CD4-positive, alpha-beta T cell treated with Interleukin-15 for 1 hour (primary cell): ENCODE results near the gene FAM181A.

Source experiments
- DNase-seq: peaks from one replicate; pipeline ENCODE4 v3.0.0-alpha.2; 2020

FAM181A gene

DNA sequence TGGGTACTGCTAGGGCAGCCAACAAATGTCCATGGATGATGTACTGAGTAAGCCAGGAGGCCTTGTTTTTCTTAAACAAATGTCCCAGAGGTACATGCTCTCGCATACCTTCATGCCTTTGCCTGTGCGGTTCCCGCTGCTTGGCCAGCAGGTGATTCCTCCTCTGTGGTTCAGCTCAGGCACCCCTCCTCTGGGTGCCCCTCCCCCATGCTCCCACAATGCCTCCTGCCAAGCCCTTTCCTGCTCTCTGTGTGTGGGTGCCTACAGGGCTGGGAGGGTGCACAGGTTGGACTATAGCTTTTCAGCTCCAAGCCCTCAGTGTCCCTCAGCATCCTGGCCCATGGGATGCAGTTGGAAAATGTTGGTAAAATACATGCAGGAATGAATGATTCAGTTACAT is 25.7 kb downstream of the FAM181A start:
- no peak for DNase-seq

DNA sequence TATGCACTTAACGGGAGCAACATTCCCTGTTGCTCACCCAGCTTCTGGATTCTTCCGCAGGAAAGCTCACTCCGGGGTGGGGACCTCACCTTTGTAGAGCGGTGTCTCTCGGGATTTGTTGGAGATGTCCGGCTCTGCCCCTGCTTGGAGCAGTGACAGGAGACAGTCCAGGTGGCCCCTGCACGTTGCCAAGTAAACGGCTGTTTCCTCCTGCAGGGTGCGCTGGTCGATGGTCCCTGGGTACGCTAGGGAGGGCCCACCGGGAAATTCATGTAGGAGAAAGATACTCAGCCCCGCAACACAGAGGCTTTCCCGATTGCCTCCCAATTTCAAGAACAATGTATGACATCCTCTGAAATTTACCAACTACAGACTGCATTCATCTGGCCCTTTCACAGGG is 26.1 kb downstream of the FAM181A start:
- DNase-seq, result no peak

DNA sequence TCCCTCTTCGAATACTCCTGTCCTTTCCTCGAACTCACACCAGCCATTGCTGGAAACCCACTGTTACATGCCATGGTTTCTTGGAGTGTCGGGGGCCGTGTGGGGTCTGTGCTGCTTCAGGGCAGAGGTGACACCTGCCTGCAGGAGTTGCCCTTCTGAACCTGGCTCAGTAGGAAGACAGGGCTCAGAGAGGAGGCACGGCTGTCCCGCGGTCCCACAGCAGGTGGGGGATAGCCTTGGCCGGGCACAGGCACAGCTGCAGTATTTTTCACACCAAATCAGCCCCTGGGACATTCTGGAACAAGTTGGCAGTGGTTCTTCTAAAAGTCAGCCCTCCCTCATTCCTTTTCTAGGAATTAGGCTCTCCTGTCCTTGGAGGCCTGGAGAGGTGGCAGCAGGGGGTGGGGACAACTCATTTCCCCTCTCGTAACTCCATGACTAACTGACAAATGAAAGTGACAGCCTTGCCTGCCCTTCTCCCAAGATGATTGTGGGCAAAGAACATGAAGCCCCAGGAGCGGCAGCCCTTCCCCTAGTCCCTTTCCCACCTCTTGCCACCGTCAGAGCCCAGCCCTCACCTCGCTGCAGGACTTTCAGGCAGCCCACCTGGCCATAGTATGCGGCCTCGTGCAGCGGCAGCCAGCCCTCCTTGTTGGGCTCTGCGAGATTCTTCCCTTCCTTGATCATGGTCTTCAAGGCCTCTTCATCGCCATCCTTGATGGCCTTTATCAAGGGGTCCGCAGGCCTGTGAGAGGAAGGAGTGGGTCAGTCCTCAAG is 26.8 kb downstream of the FAM181A start:
- no peak for DNase-seq

DNA sequence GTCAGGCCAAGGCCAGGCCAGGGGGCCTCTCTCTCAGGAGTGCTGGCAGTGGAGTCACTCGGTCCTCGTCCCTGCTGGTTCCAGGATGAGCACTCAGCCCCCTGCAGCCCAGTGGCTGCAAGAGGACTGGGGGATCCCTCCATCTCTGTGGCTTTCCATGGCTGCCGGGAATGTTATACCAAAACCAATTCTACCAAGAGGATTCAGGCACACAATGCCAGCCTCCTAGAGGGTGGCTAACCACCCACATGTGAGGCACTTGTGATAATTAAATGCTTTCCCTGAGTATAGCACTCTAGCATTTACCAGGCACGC is 27.3 kb downstream of the FAM181A start:
- no peak for DNase-seq

DNA sequence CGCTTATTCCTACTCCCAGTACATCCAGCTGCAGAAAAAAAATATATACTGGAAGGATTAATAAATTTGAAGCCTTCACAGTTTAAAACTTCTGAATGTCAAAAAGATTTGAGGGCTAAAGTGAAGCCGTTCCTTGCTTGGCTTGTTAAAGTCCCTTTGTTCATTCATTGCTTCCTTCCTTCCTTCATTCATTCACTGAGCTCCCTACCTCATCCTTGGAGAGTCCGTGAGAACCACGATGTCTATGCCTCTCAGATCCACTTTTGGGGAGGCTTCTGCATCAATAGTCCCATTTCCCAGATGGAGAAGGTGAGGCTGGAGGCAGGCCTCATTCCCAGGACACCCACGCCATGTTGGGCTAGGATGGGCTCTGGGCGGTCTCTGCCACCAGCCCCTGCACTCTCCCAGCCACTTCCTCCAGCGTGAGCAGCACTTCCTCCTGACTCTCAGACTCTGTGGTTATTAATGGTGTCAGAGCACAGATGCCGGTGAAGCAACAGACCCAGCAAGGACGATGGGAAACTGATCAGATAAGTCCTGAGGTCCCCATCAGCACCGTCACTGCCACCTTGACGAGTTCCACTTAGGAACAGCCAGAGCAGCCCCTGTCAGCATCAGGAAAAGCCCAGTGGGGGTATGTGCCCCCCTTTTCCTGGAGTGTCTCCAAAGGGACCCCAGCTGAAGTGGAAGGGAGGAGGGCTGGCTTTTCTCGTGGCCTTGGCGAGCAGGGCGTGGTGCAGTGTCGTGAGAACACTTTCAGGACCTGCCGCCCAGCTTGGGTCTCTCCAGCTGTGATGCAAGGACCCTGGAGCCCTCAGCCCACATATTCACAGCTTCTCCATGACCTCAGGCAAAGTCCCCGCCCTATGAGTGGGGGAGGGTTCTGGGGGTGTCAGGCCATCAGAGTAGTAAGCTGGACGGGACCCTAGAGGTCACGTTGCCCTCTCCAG is 28.0 kb downstream of the FAM181A start:
- peak; percentile 76 for DNase-seq

DNA sequence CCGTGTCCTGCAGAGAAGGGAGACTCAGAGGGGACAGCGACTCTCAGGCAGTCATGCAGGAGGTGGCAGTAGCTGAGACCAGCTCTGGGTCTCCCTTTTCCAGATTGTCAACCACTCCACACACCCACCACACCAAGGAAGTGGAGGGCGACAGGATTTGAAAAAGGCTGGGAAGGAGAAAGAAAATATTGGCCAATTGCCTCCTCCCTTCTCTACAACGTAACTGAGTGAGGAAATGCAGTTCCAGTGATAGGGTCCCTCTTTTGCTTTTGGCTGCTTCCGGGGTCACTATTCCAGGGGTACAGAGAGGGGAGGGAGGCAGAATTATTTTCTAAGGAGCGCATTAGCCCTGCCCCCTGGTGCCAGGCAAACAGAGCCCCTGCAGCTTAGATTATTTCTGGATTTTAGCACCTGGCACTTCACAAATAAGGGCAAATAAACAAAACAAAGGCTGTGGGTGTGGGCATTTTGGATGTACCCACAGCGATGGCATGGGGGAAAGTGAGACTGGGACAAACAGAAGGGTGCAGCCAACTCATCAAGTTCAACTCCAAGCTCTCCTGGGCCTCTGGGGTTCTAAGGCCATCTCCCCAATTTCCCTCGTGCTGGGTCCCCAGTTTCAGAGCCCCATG is 28.8 kb downstream of the FAM181A start:
- no peak for DNase-seq

DNA sequence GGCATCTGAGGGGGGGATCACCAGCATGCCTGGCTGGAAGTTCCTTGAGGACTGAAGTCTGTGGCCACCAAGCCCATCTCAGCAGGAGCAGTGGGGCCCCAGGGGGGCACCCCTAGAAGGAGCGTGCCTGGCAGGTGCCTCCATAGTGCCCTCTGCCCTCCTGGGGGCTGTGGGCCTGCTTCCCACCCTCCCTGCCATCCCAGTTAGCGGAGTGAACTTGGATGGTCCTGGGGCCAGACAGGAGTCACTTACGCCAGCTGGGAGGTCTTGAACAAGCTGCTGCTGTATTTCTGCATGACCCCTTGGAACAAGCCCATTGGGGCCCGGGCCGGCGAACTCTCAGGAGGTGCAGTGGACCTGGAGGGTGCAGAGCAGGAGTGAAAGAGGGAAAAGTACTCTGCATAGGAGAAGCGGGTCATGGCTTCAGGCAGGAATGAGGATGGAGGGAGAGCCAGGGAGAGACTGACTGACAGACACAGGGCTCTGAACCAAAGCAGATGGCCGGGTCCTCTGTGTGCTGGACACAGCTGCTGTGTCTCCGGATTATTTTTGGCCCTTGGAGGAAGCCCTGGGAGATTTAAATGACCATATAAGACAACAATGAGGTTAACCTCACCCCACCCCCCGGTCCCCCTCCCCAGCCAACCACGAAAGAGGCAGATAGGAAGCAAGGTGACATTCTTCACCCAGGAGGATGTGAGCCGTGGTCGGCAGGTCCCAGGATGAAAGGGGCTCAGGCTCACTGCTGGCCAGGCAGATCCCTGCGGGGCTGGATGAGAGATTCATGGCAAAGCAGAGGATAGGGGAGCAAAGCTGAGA is 29.6 kb downstream of the FAM181A start:
- no peak for DNase-seq

DNA sequence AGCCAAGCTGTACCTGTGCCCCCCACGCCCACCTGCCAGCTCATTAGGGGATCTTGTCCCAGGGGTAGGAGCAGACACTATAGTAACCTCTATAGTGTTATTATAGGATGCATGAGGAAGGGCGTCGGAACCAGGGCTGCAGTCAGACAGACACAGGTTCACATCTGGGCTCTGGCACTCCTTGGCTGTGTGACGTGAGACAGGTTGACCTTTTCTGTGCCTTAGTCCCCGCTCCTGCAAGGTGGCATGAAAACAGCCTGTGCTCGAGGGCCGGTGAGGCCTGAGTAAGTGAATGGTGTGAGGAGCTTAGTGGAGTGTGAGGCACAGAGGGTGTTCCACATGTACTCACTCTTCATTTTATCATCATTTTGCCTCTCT is 30.2 kb downstream of the FAM181A start:
- no peak for DNase-seq

DNA sequence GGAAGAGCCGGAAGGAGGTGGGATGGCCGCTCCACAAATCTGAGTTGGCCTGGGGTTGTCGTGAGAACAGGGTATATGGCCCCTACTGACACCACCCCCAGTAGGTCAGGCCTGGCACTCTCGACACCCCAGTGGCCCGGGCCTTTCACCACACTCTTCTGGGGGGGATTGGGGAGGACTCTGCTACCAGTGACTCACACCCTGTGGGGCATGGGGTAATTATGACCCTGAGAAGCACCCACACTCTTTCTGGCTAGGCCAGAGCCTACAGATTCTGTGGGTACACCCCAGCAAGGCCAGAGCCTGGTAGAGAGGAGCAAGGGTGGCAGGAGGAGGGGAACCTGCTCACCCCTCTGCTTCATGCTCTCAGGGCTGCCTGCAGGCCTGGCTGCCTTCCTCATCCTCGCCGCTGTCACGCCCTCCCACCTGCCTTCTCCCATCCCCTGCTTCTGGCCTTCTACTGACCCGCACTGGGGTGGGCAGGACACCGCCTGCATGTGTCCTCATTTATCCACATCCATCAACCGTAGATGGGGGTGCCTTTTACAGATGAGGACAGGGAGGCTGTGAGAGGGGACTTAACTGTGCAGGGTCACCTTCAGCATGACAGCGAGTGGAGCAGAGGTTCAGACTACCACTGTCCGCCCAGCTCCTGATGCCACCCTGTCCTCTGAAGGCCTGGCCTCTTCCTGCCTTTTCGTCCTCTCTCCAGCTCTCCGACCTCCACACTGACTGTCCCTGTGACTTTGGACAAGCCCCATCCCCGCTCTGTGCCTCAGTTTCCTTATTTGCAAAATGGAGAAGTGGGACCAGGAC is 30.8 kb downstream of the FAM181A start:
- no peak for DNase-seq

DNA sequence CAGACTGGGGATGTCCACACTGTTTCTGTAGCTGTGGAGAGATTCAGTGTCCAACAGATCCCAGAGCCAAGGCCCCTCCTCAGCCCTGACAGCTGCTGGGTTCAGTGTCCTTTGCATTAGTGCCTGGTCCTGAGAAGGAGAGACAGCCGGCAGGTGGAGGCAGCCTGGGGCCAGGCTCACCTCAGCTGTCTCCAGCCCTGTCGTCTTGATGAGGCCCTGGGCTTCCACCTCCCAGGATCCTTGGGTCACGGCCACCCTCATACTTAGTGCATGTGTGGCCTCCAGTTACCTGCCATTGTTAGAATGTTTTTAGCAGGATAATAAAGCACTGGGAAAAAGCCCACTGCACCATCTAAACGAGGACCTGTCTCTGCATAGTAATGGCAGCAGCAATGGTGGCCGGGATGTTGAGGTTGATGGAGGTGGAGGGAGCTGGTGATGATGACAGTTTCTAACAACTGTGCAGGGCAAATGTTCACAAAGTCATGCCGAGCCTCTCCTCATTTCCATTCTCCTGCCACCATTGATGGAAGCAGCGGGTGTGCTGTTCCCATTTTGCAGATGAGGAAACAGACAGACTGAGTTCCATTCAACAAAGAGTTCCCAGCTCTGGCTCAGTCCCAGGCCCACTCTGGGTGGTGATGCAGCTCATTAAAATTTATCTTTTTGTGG is 31.6 kb downstream of the FAM181A start:
- no peak for DNase-seq

DNA sequence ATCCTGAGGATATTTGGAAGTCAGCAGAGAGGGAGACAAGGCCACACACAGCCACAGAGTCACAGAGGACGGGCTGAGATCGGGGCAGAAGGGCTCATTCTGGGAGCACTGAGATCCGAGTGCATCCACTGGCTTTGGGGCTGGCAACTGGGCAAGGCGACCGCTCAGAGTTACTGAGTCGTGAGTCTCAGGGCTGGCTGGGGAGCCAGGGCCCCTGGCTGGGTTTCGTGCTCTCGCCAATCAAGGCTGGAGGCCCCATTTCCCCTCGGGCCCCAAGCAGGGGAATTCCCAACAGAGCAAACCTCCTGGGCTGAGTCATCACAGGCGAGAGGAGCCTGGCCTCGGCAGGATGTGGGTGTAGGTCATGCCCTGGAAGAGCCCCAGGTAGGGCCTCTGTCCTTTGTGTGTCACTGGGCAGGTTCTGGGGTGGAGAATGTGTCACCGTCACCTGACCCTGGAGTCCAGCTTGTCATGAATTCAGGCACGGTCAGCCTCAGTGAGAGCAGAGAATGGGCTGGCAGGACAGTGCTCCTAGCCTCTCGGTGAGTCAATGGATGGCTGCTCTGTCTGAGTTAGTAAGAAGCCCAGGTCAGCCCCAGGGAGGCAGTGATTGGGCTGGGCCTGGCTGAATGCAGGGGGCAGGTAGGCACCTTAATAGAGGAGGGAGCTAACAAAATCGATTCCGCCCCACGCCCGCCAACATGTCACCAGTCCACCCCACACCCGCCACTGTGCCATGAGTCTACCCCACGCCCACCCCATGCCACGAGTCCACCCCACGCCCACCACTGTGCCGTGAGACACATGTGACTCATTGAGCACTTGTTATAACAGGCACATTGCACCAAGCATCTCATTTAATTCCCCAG is 32.3 kb downstream of the FAM181A start:
- DNase-seq, result peak; percentile 95

DNA sequence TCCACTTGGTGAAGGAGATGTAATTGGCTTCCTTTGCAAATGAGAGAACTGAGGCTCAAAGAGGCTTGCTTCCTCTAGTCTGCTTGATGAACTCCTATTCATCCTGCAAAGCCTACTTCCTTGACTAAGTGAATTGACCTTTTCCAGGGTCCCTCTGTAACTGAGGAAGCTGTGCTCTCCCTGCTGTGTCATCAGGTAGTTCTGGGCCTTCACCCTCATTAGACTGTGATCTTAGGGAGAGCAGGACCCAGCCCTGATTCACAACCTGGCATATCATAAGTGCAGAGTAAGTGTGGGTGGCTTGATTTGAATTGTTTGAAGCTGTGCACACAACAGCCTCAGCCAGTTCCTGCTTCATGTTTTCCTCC is 32.9 kb downstream of the FAM181A start:
- DNase-seq, result no peak

DNA sequence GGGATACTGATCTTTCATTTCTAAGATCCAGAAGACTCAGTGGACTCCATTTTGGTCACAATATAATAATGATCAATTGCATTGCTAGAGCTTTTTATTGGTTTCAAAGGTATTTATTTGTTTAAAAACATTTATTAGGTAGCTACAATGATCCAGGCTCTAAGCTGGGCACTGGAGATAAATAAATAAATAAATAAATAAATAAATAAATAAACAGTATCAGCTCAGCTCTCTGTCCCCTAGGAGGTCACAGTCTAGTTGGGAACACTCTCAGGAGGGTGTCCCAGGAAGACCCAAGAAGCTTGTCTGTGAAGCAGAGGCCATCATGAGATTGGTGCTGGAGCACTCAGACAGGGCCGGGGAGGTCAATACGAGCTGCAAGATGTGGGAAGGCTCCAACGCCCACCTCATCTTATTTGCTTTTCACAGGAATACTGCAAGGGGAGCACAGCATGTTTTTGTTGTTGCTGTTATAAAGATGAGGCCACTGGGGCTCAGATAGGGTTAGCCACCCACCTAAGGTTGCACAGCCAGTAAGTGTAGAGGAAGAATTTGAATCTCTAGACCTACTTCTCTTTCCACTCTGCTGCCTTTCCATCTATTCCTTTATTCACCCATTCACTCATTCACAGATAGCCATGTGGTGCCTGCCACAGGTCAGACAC is 33.8 kb downstream of the FAM181A start:
- no peak for DNase-seq

DNA sequence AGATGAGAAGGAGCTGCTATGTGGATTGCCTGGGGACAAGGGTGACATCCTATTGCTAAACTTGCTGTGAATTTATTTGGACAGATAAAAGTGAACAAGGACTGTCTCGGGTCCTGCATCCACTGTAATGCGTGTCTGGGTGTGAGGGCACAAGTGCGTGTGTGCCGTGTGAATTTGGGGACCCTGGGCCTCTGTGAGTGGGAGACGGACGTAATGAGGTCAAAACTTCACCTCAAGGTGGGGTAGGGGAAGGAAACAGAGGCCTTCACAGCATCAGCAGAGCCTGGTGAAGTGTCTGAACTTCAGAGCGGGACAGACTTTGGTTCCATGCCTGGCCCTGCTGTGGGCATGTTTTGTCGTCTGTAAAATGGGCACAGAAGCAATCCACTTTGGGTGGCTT is 34.5 kb downstream of the FAM181A start:
- DNase-seq, result no peak

DNA sequence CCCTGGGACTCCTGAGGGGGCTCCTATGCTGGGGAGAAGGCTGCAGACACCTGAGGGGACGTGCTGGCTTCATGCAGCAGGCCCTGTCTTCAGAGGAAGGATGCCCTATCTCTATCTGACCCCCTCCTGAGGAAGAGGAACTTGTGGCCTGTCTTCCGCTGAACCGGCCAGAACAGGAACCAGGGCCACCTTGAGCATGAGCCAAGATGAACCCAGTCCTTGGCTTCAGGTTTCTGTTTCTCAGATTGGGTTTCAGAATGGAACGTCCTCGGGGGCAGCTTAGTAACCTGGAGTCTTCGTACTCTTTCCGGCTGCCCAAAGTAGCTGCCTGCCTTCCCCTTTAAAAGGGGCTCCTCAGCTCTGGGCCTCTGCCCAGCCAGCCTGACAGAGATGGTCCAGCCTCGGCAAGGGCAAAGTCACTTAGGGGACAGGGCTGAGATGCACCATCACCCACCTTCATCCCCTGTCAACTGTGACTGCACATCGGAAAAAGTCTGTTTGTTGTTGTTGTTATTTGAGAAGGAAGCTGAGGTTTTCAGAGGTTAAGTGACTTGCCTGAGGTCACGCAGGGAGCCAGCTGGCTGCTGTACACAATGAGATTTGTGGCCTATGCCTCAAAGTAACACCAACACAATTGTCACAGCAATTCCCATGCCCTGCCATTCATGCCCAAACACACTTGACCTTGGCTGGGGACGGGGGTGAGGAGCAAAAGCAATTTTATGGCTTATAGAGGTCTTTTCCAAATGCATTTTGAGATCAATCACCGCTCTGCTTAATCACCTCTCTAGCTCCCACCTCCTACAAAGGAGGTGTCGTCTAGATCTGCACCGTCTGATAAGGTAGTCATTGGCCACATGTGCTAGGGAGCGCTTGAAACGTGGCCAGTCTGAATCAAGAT is 35.8 kb downstream of the FAM181A start:
- peak; percentile 73 for DNase-seq

DNA sequence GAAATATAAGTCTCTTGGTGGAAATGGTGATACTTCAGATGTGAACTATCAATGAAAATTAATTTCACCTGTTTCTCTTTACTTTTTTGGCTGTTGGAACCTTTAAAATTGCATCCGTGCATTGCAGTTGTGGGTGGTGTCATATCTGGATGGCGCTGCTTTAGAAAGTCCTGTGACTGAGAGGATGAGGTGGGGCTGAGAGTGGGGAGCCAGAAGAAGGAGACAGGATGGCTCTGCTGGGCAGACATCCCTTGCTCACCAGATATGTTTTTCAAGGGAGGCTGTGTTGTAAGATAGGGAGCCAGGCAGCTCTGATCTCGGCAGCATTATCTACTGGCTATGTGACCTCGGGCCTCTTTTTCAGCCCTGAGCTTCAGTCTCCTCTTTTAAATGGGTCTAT is 36.5 kb downstream of the FAM181A start:
- DNase-seq, result no peak

DNA sequence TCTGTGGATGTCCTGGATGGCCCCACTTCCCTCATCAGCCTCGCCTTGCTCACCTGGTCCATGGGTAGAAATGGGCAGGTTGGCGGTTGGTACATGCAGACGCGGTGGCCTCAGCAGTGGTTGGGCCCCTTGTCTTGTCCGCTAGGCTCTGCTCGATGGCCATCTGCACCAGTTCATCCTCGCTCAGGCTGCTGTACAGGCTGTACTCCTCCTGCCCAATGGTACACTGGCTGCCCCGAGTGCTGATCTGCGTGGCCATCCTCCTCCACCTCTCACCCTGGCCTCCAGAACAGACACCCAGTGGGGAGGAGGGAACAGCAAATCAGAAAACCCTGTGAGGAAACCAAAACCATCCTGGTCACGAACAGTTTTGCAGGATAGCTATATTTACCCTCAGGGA is 37.1 kb downstream of the FAM181A start:
- DNase-seq, result no peak

DNA sequence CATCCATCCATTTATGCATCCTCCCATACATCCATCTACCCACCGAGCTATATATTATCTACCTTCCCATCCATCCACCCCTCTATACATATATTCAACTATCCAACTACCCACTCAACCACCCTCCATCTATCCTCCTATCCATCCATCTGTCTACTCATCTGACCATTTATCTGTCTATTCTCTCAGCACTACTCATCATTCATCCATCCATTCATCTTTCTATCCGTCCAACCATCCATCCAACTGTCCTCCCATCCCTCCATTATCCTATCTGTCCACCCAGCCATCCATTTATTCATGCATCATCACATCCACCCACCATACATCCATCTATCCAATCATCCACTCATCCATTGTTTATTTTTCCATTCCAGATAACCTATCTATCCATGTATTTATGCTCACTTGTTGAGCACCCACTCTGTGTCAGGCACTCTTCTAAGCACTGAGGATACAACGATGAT is 37.7 kb downstream of the FAM181A start:
- no peak for DNase-seq
